Body of pancreas (tissue), 4 donors: ENCODE measurements around the gene DNAJC3. TPM values are rescaled to one million over a fixed set of nuclear protein-coding genes. Genes with fewer than 3 reads are reported as not detected.

Source experiments
- ATAC-seq: fragments of 150-250 bp; one replicate; pipeline ENCODE4 v1.9.1; 2016
- DNase-seq, 4 donors: peaks; one replicate each; pipeline ENCODE4 v3.0.0-alpha.2; 2019
- H3K27ac ChIP-seq, 4 donors: fragments of 200-600 bp; sonication (generic); 1 replicate in 3 of 4; 2 replicates in 1 of 4; pipeline versions ENCODE4 v1.5.1 to v1.6.1; 2016 to 2019; ENCODE audit warnings: mild to moderate bottlenecking in 1 of 4, mixed read lengths in 1 of 4, moderate library complexity in 1 of 4
- H3K27me3 ChIP-seq, 2 donors: fragments of 200-600 bp; sonication (generic); one replicate each; pipeline ENCODE4 v1.6.0; 2016; ENCODE audit warnings: mild to moderate bottlenecking in 1 of 2
- H3K36me3 ChIP-seq, 2 donors: fragments of 200-600 bp; sonication (generic); replicated peaks in 1 of 2; 2 replicates each; pipeline ENCODE4 v1.5.1; 2016; ENCODE audit warnings: low read depth in 2 of 2; ENCODE audit not compliant: insufficient read depth in 1 of 2
- H3K4me1 ChIP-seq: fragments of 200-600 bp; sonication (generic); one replicate; pipeline ENCODE4 v1.6.0; 2016
- H3K4me3 ChIP-seq, 2 donors: fragments of 200-600 bp; sonication (generic); 1 replicate in 1 of 2; 2 replicates in 1 of 2; pipeline ENCODE4 v1.5.1; 2016 to 2019
- H3K9me3 ChIP-seq, 3 donors: fragments of 200-600 bp; sonication (generic); 1 replicate in 2 of 3; 2 replicates in 1 of 3; pipeline ENCODE4 v1.5.1; 2016
- CTCF ChIP-seq, 7 experiments: fragments of 450-650 bp in 4 of 7; fragments of 200-600 bp in 3 of 7; sonication (generic) in 3 of 7; IDR thresholded peaks; one replicate each; pipeline ENCODE4 v1.5.1; 2016 to 2019; ENCODE audit warnings: antibody characterized with exemption in 7 of 7
- POLR2A ChIP-seq, 3 donors: fragments of 450-650 bp; IDR thresholded peaks; one replicate each; pipeline ENCODE4 v1.6.1; 2016; ENCODE audit warnings: antibody characterized with exemption in 3 of 3, mild to moderate bottlenecking in 2 of 3
- WGBS, 2 donors: methylation state at CpG; one replicate each; pipeline ENCODE4 v1.1.5; 2017; 5-methylcytosine and 5-hydroxymethylcytosine counted together
- intact Hi-C: fragments of 100-400 bp; cut with DNase I; formaldehyde crosslinking; loops from one replicate; pipeline ENCODE4 v1.15.1; 2023
- total RNA-seq, 2 donors: library from RNA; depleted of rRNA; stranded (reverse); fragments of >200 nt; gene quantifications; one replicate each; pipeline ENCODE4 v1.1.0, GENCODE V29; 2016

Gene DNAJC3
- total RNA-seq, 2 donors from 2014 or later, result 40.2 to 52.1 TPM

GRCh38 chr13:95822303-95822702 lies 145.4 kb downstream of the DNAJC3 start:
- Histone ChIP-seq H3K27ac (no peak overlapping the region), H3K9me3 (no peaks in the 10 kb centered on the region), H3K27me3 (no peaks in the 10 kb centered on the region), H3K4me3 (no peak overlapping the region), H3K36me3 (peaks cover 0 to 1% of the 10 kb centered on the region in 2 donors), H3K4me1 (no peaks in the 10 kb centered on the region)
- ATAC-seq, result no peak
- DNase-seq, result no peak
- 90 to 95% methylated on average over 5 of the region's 5 CpGs for WGBS, 2 donors
- no peak for TF ChIP-seq CTCF (IDR thresholded peaks at IDR 0.05)
- no peak for TF ChIP-seq POLR2A (IDR thresholded peaks at IDR 0.05)
- intact Hi-C loops, result no loop called here

- ATAC-seq, result no peak
Measured at GRCh38 chr13:95833126-95833525, 156.2 kb downstream of the DNAJC3 start.

GRCh38 chr13:95833719-95834118 lies 156.8 kb downstream of the DNAJC3 start:
- Histone ChIP-seq H3K4me1 (no peaks in the 10 kb centered on the region), H3K4me3 (no peak overlapping the region), H3K36me3 (no peaks in the 10 kb centered on the region), H3K27ac (no peak overlapping the region), H3K27me3 (no peaks in the 10 kb centered on the region), H3K9me3 (no peaks in the 10 kb centered on the region)
- DNase-seq (no peak), ATAC-seq (no peak)
- WGBS, 2 donors, result 0 to 7% methylated on average over 1 of the region's 1 CpG
- no peak for TF ChIP-seq POLR2A (IDR thresholded peaks at IDR 0.05)
- TF ChIP-seq CTCF (IDR thresholded peaks at IDR 0.05), result no peak
- intact Hi-C loops, result loop anchor here (10.0 kb wide), 1 partner anchor 209 kb away; no protein-coding TSS in a partner anchor

More at GRCh38 chr13:95833126-95833525, 156.2 kb downstream of the DNAJC3 start:
- intact Hi-C loops, result loop anchor here (10.0 kb wide), 1 partner anchor 208 kb away; no protein-coding TSS in a partner anchor
- Histone ChIP-seq H3K27ac (no peak overlapping the region), H3K27me3 (no peaks in the 10 kb centered on the region), H3K4me3 (no peak overlapping the region), H3K4me1 (no peaks in the 10 kb centered on the region), H3K36me3 (no peaks in the 10 kb centered on the region), H3K9me3 (no peaks in the 10 kb centered on the region)
- no peak for DNase-seq
- 78 to 90% methylated on average over 1 of the region's 1 CpG for WGBS, 2 donors
- no peak for TF ChIP-seq CTCF (IDR thresholded peaks at IDR 0.05)
- no peak for TF ChIP-seq POLR2A (IDR thresholded peaks at IDR 0.05)

- Histone ChIP-seq H3K27me3 (no peaks in the 10 kb centered on the region), H3K9me3 (no peaks in the 10 kb centered on the region), H3K4me1 (no peaks in the 10 kb centered on the region), H3K27ac (no peak overlapping the region), H3K36me3 (no peaks in the 10 kb centered on the region), H3K4me3 (no peak overlapping the region)
- intact Hi-C loops, result loop anchor here (10.0 kb wide), 1 partner anchor 209 kb away; no protein-coding TSS in a partner anchor
- TF ChIP-seq CTCF (IDR thresholded peaks at IDR 0.05) (peak; percentile 71 to 94 (median 92)), POLR2A (IDR thresholded peaks at IDR 0.05) (no peak)
- DNase-seq (peak; percentile 57 to 69 (median 65)), ATAC-seq (peak; percentile 74)
- 18 to 25% methylated on average over 3 of the region's 3 CpGs for WGBS, 2 donors
Measured at GRCh38 chr13:95834134-95834765, 157.3 kb downstream of the DNAJC3 start.

GRCh38 chr13:95841894-95842293 lies 165.0 kb downstream of the DNAJC3 start:
- DNase-seq (no peak), ATAC-seq (no peak)
- Histone ChIP-seq H3K9me3 (no peaks in the 10 kb centered on the region), H3K27me3 (no peaks in the 10 kb centered on the region), H3K27ac (no peak overlapping the region), H3K4me3 (no peak overlapping the region), H3K4me1 (no peaks in the 10 kb centered on the region), H3K36me3 (no peaks in the 10 kb centered on the region)
- intact Hi-C loops, result no loop called here
- TF ChIP-seq CTCF (IDR thresholded peaks at IDR 0.05), result no peak
- no peak for TF ChIP-seq POLR2A (IDR thresholded peaks at IDR 0.05)
